Ectodermal cell (in vitro differentiated cells): ENCODE measurements around the gene EPS8L3.

Experiments
- H3K27ac ChIP-seq: 2 replicates; pipeline ENCODE4 v1.7.0; 2013; ENCODE audit warnings: mild to moderate bottlenecking, low read depth, low read length; ENCODE audit not compliant: insufficient read depth, poor library complexity, severe bottlenecking
- H3K27me3 ChIP-seq: 2 replicates; pipeline ENCODE4 v1.7.0; 2013; ENCODE audit warnings: mild to moderate bottlenecking, low read length; ENCODE audit not compliant: insufficient read depth, control insufficient read depth, poor library complexity, severe bottlenecking
- H3K36me3 ChIP-seq: one replicate; pipeline ENCODE4 v1.7.0; 2013; ENCODE audit warnings: low read length; ENCODE audit not compliant: control insufficient read depth, insufficient read depth
- H3K4me1 ChIP-seq: one replicate; pipeline ENCODE4 v1.7.0; 2013; ENCODE audit warnings: low read length; ENCODE audit not compliant: control insufficient read depth, insufficient read depth
- H3K4me3 ChIP-seq: 2 replicates; pipeline ENCODE4 v1.7.0; 2013; ENCODE audit warnings: low read depth, low read length, control low read depth; ENCODE audit not compliant: insufficient read depth
- H3K9me3 ChIP-seq: 2 replicates; pipeline ENCODE4 v1.7.0; 2013; ENCODE audit warnings: mild to moderate bottlenecking, low read length, moderate library complexity; ENCODE audit not compliant: control insufficient read depth
- WGBS, 2 experiments: methylation state at CpG; one replicate each; pipeline ENCODE4 v1.1.7; 2013; ENCODE audit warnings: missing lambda C conversion rate in 2 of 2; 5-methylcytosine and 5-hydroxymethylcytosine counted together

The EPS8L3 gene

GRCh38 chr1:109728870-109729269 is 34.9 kb downstream of the EPS8L3 start:
- Histone ChIP-seq H3K27ac (no peak overlapping the region), H3K36me3 (no peaks in the 10 kb centered on the region), H3K27me3 (no peaks in the 10 kb centered on the region), H3K9me3 (no peaks in the 10 kb centered on the region), H3K4me3 (no peak overlapping the region), H3K4me1 (no peaks in the 10 kb centered on the region)
- WGBS, 2 experiments, result 91 to 96% methylated on average over 6 of the region's 7 CpGs

- no peak overlapping the region for H3K27ac ChIP-seq
- no peaks in the 10 kb centered on the region for H3K36me3 ChIP-seq
- no peaks in the 10 kb centered on the region for H3K4me1 ChIP-seq
- H3K27me3 ChIP-seq, result no peaks in the 10 kb centered on the region
- no peaks in the 10 kb centered on the region for H3K9me3 ChIP-seq
- no peak overlapping the region for H3K4me3 ChIP-seq
- WGBS, 2 experiments, result 95 to 97% methylated on average over 12 of the region's 12 CpGs
Observed at GRCh38 chr1:109726728-109727373, 36.9 kb downstream of the EPS8L3 start.

GRCh38 chr1:109726007-109726406 is 37.7 kb downstream of the EPS8L3 start:
- Histone ChIP-seq H3K9me3 (no peaks in the 10 kb centered on the region), H3K4me1 (no peaks in the 10 kb centered on the region), H3K36me3 (no peaks in the 10 kb centered on the region), H3K27ac (no peak overlapping the region), H3K27me3 (no peaks in the 10 kb centered on the region), H3K4me3 (no peak overlapping the region)
- WGBS, 2 experiments, result 92 to 93% methylated on average over 1 of the region's 1 CpG

- H3K27me3 ChIP-seq, result no peaks in the 10 kb centered on the region
- H3K4me1 ChIP-seq, result no peaks in the 10 kb centered on the region
- H3K36me3 ChIP-seq, result no peaks in the 10 kb centered on the region
- WGBS, 2 experiments, result 94% methylated on average over 4 of the region's 4 CpGs
- no peak overlapping the region for H3K4me3 ChIP-seq
- H3K9me3 ChIP-seq, result no peaks in the 10 kb centered on the region
- H3K27ac ChIP-seq, result no peak overlapping the region
Observed at GRCh38 chr1:109725510-109725909, 38.2 kb downstream of the EPS8L3 start.

- H3K27ac ChIP-seq, result no peak overlapping the region
- H3K9me3 ChIP-seq, result no peaks in the 10 kb centered on the region
- WGBS, 2 experiments, result 92 to 96% methylated on average over 4 of the region's 5 CpGs
- no peaks in the 10 kb centered on the region for H3K27me3 ChIP-seq
- no peaks in the 10 kb centered on the region for H3K4me1 ChIP-seq
- no peaks in the 10 kb centered on the region for H3K36me3 ChIP-seq
- H3K4me3 ChIP-seq, result no peak overlapping the region
Observed at GRCh38 chr1:109724933-109725332, 38.8 kb downstream of the EPS8L3 start.

- H3K4me3 ChIP-seq, result no peak overlapping the region
- H3K9me3 ChIP-seq, result no peaks in the 10 kb centered on the region
Observed at GRCh38 chr1:109722908-109723691, 40.6 kb downstream of the EPS8L3 start.

GRCh38 chr1:109721971-109722370 is 41.8 kb downstream of the EPS8L3 start:
- 91 to 93% methylated on average over 1 of the region's 1 CpG for WGBS, 2 experiments
- Histone ChIP-seq H3K27ac (no peak overlapping the region), H3K27me3 (no peaks in the 10 kb centered on the region), H3K4me3 (no peak overlapping the region), H3K9me3 (no peaks in the 10 kb centered on the region), H3K4me1 (no peaks in the 10 kb centered on the region), H3K36me3 (no peaks in the 10 kb centered on the region)

More at GRCh38 chr1:109722908-109723691, 40.6 kb downstream of the EPS8L3 start:
- WGBS, 2 experiments, result 89 to 90% methylated on average over 5 to 6 of the region's 7 CpGs
- Histone ChIP-seq H3K27me3 (no peaks in the 10 kb centered on the region), H3K4me1 (no peaks in the 10 kb centered on the region), H3K27ac (no peak overlapping the region), H3K36me3 (no peaks in the 10 kb centered on the region)

GRCh38 chr1:109721042-109721441 is 42.7 kb downstream of the EPS8L3 start:
- 87 to 90% methylated on average over 4 to 5 of the region's 5 CpGs for WGBS, 2 experiments
- H3K36me3 ChIP-seq, result no peaks in the 10 kb centered on the region
- H3K4me1 ChIP-seq, result no peaks in the 10 kb centered on the region
- no peak overlapping the region for H3K4me3 ChIP-seq
- no peak overlapping the region for H3K27ac ChIP-seq
- no peaks in the 10 kb centered on the region for H3K27me3 ChIP-seq
- H3K9me3 ChIP-seq, result no peaks in the 10 kb centered on the region

- Histone ChIP-seq H3K27me3 (no peaks in the 10 kb centered on the region), H3K36me3 (no peaks in the 10 kb centered on the region), H3K4me1 (no peaks in the 10 kb centered on the region), H3K4me3 (no peak overlapping the region), H3K9me3 (no peaks in the 10 kb centered on the region), H3K27ac (no peak overlapping the region)
- 93 to 100% methylated on average over 5 of the region's 5 CpGs for WGBS, 2 experiments
Observed at GRCh38 chr1:109719337-109719837, 44.3 kb downstream of the EPS8L3 start.

GRCh38 chr1:109718495-109718894 is 45.2 kb downstream of the EPS8L3 start:
- Histone ChIP-seq H3K27ac (no peak overlapping the region), H3K9me3 (no peaks in the 10 kb centered on the region), H3K36me3 (no peaks in the 10 kb centered on the region), H3K27me3 (no peaks in the 10 kb centered on the region), H3K4me1 (no peaks in the 10 kb centered on the region), H3K4me3 (no peak overlapping the region)
- WGBS, 2 experiments, result 87 to 88% methylated on average over 2 of the region's 2 CpGs
